ENCODE measurements around the gene ZNF92. TPM values are rescaled to one million over a fixed set of nuclear protein-coding genes. Genes with fewer than 3 reads are reported as not detected.

ZNF92 gene
- total RNA-seq, 4 donors from 2014 or later, result 3.6 to 10.6 (median 6.1) TPM

DNA sequence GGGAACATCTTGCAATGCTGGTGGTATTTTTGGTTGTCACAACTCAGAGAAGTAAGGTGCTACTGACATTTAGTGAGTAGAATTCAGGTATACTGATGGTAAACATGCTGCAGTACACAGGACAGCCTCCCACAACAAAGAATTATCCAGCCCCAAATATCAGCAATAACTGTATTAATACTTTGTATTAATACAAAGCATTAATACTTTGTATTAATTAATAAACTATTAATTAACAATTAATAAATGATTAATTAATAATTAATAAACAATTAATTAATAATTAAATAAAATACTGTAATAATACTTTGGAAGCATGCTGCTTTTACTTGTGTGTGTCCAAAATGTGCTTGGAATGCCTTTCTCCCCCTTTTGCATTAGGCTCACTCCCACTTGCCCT, 62.5 kb downstream of the ZNF92 start:
- TF ChIP-seq, protein P1, sequence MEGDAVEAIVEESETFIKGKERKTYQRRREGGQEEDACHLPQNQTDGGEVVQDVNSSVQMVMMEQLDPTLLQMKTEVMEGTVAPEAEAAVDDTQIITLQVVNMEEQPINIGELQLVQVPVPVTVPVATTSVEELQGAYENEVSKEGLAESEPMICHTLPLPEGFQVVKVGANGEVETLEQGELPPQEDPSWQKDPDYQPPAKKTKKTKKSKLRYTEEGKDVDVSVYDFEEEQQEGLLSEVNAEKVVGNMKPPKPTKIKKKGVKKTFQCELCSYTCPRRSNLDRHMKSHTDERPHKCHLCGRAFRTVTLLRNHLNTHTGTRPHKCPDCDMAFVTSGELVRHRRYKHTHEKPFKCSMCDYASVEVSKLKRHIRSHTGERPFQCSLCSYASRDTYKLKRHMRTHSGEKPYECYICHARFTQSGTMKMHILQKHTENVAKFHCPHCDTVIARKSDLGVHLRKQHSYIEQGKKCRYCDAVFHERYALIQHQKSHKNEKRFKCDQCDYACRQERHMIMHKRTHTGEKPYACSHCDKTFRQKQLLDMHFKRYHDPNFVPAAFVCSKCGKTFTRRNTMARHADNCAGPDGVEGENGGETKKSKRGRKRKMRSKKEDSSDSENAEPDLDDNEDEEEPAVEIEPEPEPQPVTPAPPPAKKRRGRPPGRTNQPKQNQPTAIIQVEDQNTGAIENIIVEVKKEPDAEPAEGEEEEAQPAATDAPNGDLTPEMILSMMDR (IDR thresholded peaks at IDR 0.05; ENCODE audit: low read depth), result no peak

DNA sequence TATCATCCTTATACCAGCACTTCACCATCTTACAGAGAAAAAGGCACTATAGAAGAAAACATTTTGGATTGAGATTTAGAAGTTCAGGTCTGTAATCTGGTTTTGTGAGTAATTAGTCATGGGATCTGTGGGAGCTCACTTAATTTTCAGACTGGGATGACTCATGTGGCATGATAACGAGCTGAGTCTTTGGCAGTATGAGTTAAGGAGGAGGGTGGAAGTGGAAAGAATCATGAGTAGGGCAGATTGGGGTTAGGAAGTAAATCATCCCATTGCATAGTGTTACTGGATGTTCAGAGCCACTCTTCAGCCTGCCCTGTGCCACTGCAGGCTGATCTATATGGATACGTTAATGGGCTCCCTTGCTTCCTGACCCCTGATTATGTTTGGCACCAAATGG, 64.9 kb downstream of the ZNF92 start:
- TF ChIP-seq, protein P1 (IDR thresholded peaks at IDR 0.05; ENCODE audit: low read depth), result no peak

DNA sequence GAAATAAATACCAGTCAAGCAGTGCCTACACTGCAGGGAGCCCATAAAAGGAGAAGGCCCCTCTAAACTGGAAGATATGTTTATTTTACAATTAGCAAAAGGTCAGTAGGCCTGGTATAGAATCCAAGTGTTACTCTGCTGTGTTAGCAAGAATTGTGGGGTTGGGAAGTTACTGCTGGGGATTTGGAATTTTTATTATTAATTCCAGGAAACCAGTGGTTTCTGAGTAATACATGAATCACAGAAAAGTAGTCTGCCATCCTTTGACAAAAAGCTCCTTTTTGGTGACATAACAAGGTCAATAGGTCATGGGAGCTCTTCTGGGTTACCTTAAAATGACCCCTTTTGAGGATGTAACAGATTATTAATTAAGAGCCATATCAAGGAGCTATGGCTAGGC, 67.4 kb downstream of the ZNF92 start:
- TF ChIP-seq, protein P1 (IDR thresholded peaks at IDR 0.05; ENCODE audit: low read depth), result no peak

DNA sequence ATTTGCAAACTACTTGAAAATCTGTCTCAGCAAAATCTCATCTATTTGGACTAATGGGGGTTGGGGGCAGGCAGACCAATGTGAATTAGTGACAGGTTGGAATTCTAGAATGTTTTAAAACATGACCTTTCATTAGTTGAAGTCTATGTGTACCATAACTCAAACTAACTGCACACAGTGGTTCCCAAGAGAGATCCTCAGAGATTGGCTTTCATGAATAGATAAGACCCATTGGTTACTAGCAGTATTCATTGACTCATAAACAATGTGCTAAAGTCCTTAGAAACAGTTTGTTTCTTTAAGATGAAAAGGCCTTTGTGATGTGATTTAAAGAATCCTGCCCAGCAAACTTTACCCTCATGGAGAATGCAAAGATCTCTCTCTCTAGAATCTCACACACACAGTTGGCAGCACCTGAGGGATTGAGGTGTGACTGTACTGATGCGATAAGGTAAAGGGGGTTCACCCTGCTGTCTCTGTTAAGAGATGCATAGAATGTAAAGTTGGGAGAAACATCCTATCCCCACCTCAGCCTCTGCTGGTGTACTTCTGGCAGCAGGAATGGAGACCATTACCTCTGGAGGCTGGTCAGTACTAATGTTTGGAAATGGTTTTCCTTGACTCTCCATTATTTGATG, 70.7 kb downstream of the ZNF92 start:
- TF ChIP-seq, protein P1 (IDR thresholded peaks at IDR 0.05; ENCODE audit: low read depth), result no peak

DNA sequence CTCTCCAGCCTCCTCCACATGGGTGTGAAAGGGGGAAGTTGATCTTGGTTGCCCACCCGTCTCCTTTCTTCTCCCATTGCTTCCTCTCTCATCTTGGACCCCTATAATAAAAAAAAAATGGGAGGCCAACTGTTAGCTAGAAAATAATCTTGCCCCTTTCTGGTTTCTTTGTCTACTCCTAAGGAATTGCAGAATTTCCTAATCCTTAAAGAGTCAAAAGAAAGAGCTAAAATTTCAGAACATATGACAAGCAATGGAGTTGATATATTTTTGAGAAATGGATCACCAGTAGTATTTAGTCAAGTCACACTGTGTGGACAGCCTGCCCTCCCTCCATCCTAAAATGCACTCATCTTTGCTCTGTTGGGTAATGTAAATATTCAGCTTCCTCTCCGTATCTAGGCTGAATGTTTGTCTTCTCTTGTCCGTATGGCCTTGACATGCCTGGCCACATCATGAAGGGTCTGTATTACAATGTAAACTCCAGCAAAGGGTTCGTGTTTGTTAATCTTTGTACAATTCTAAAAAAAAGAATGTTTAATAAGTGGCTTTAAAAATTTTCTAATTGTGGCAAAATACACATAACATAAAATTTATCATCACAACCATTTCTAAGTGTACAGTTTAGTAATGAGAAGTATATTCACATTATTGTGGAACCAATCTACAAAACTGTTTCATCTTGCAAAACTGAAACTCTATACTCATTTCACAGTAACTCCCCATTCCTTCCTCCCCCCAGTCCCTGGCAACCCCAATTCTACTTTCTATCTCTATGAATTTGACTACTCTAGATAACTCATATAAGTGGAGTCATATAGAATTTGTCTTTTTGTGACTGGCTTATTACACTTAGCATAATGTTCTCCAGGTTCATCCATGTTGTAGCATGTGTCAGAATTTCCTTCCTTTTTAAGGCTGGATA, 71.5 kb downstream of the ZNF92 start:
- TF ChIP-seq, protein P1 (IDR thresholded peaks at IDR 0.05; ENCODE audit: low read depth), result no peak

DNA sequence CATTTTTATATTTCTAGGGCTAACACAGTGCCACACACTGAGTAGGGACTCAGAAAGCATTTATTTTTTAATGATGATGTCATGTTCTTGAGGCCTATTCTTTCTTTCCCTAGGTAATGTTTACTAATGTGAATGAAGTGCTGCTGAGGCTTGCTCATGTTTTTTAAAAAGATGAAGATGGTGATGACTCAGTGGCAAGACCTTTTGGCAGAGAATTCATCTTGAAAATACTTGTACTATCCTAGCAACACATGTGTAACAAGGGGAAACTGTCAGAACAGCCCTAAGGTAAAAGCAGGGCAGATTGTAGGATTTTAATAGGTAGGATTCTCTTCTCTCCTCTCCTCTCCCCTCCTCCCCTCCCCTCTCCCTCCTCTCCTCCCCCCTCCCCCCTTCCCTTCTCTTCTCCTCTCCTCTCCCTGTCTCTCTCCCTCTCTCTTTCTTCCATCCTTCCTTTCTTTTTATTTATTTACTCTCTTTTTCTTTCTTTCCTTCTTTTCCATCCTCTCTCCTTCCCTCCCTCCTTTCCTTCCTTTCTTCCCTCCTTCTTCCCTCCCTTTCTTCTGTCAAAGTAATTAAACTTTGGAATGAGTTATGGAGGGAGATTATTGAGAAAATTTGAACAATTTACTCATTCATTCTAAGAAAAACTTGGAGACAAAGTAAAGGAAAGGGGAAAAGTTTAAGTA, 75.3 kb downstream of the ZNF92 start:
- TF ChIP-seq, protein P1 (IDR thresholded peaks at IDR 0.05; ENCODE audit: low read depth), result no peak

DNA sequence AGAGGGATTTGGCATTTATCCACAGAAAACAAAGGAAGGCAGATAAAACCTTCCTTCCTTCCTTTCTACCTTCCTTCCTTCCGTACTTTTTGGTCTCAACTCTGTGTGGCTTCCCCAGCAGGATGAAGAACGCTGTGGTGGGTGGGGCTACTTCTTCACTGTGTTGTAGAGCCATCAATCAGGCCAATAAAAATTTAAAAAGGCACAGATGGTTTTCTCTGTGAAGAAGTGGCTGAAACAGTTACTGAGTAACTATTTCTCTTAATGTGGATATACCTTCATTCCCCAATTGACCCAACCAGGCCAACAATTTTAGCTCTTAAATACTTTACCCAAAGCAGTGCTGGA, 75.8 kb downstream of the ZNF92 start:
- TF ChIP-seq, protein P1 (IDR thresholded peaks at IDR 0.05; ENCODE audit: low read depth), result no peak

Measured in subcutaneous adipose tissue (tissue), 4 donors.